SK-N-MC (cell line): ENCODE results near the gene TRIM46.

Experiments used
- DNase-seq: peaks from one replicate; pipeline ENCODE4 v3.0.0-alpha.2; 2011; ENCODE audit warnings: low read depth, low spot score
- H3K27ac ChIP-seq: fragments of 200-600 bp; sonication (generic); 2 replicates; pipeline ENCODE4 v1.5.1; 2016; ENCODE audit warnings: mixed run types
- H3K36me3 ChIP-seq: fragments of 200-600 bp; sonication (generic); 2 replicates; pipeline ENCODE4 v1.6.1; 2017; ENCODE audit warnings: antibody characterized with exemption, low read length, mixed read lengths; ENCODE audit not compliant: insufficient read depth
- H3K4me3 ChIP-seq: fragments of 200-600 bp; sonication (generic); 2 replicates; pipeline ENCODE4 v1.5.1; 2016
- H3K9ac ChIP-seq: fragments of 200-600 bp; sonication (generic); 2 replicates; pipeline ENCODE4 v1.8.0; 2017; ENCODE audit warnings: mixed run types, mixed read lengths; ENCODE audit not compliant: insufficient read length
- H3K9me3 ChIP-seq: fragments of 200-600 bp; sonication (generic); 2 replicates; pipeline ENCODE4 v1.6.1; 2017; ENCODE audit warnings: low read depth, mild to moderate bottlenecking, antibody characterized with exemption, low read length, moderate library complexity, mixed read lengths
- EZH2 ChIP-seq: fragments of 200-600 bp; sonication (generic); IDR thresholded peaks from one replicate; pipeline ENCODE4 v1.6.1; 2017; ENCODE audit warnings: antibody characterized with exemption
- FOXP2 ChIP-seq: optimal IDR thresholded peaks from 2 replicates; pipeline ENCODE3; 2011; ENCODE audit warnings: mild to moderate bottlenecking, moderate library complexity; ENCODE audit not compliant: insufficient read depth; ENCODE audit errors: extremely low read length, control extremely low read depth
- POLR2AphosphoS5 ChIP-seq: IDR thresholded peaks from 2 replicates; pipeline ENCODE4 v1.6.1; 2012; ENCODE audit warnings: mild to moderate bottlenecking, low read depth, low read length, borderline replicate concordance

The TRIM46 gene

GRCh38 chr1:155173478-155174323, at the start of gene TRIM46:
TRIM46 (plus strand) TSS chr1:155173849; CDS start chr1:155173967, 118 bp downstream.
- peak within 1 kb of the TSS; percentile 92 for H3K4me3 ChIP-seq
- H3K27ac ChIP-seq = peak within 1 kb of the TSS; percentile 93
- no peak for DNase-seq
- H3K9me3 ChIP-seq = no peaks in the 10 kb centered on the region
- TF ChIP-seq POLR2AphosphoS5 = 0 out of 2 replicates have a peak, but pooled peaks have one; percentile 9
- TF ChIP-seq FOXP2 = no peak
- H3K9ac ChIP-seq = peak within 1 kb of the TSS; percentile 92
- H3K36me3 ChIP-seq = peaks cover 14% of the 10 kb centered on the region

- DNase-seq = no peak
- H3K27ac ChIP-seq = no peak overlapping the region
- H3K9ac ChIP-seq = no peak overlapping the region
- TF ChIP-seq EZH2 = no peak
- H3K9me3 ChIP-seq = no peaks in the 10 kb centered on the region
- no peaks in the 10 kb centered on the region for H3K36me3 ChIP-seq
- H3K4me3 ChIP-seq = peak overlapping the region; percentile 37
Measured at GRCh38 chr1:155124503-155125463, 48.9 kb upstream of the TRIM46 start.

- Histone ChIP-seq H3K27ac (no peak overlapping the region), H3K9ac (no peak overlapping the region), H3K36me3 (no peaks in the 10 kb centered on the region), H3K4me3 (no peak overlapping the region; the same call in 1 of the 2 replicates), H3K9me3 (no peaks in the 10 kb centered on the region)
- DNase-seq = no peak
- TF ChIP-seq POLR2AphosphoS5 = no peak
- no peak for TF ChIP-seq FOXP2
- TF ChIP-seq EZH2 = no peak
Measured at GRCh38 chr1:155125511-155125945, 48.1 kb upstream of the TRIM46 start.

- Histone ChIP-seq H3K36me3 (peaks cover 2% of the 10 kb centered on the region; the same call in 1 of the 2 replicates), H3K27ac (no peak overlapping the region), H3K4me3 (peak overlapping the region; percentile 92), H3K9ac (no peak overlapping the region), H3K9me3 (no peaks in the 10 kb centered on the region)
- no peak for DNase-seq
- TF ChIP-seq POLR2AphosphoS5 (no peak), FOXP2 (no peak), EZH2 (no peak)
Measured at GRCh38 chr1:155125946-155126555, 47.6 kb upstream of the TRIM46 start.

GRCh38 chr1:155126556-155127104, 47.0 kb upstream of the TRIM46 start:
- H3K9me3 ChIP-seq = no peaks in the 10 kb centered on the region
- peak; percentile 35 for DNase-seq
- peak overlapping the region; percentile 80; the same call in 1 of the 2 replicates for H3K27ac ChIP-seq
- TF ChIP-seq FOXP2 (no peak), POLR2AphosphoS5 (peak; percentile 50)
- H3K4me3 ChIP-seq = peak overlapping the region; percentile 92
- peaks cover 8% of the 10 kb centered on the region; the same call in 1 of the 2 replicates for H3K36me3 ChIP-seq
- peak overlapping the region; percentile 59 for H3K9ac ChIP-seq

GRCh38 chr1:155127105-155127966, 46.3 kb upstream of the TRIM46 start, which contains the start of gene EFNA1:
EFNA1 (plus strand) TSS chr1:155127876; CDS start chr1:155127978, 102 bp downstream.
- peak within 1 kb of the TSS; percentile 78 for H3K9ac ChIP-seq
- DNase-seq = no peak
- TF ChIP-seq FOXP2 (peak; percentile 53), POLR2AphosphoS5 (peak; percentile 93), EZH2 (no peak)

GRCh38 chr1:155127967-155128754, 45.5 kb upstream of the TRIM46 start:
- Histone ChIP-seq H3K36me3 (peaks cover 13% of the 10 kb centered on the region; the same call in 1 of the 2 replicates), H3K4me3 (peak overlapping the region; percentile 92), H3K27ac (no peak overlapping the region), H3K9me3 (no peaks in the 10 kb centered on the region), H3K9ac (peak overlapping the region; percentile 78)
- DNase-seq = no peak
- TF ChIP-seq FOXP2 (no peak), EZH2 (no peak)

More at GRCh38 chr1:155127105-155127966, 46.3 kb upstream of the TRIM46 start, which contains the start of gene EFNA1:
- Histone ChIP-seq H3K36me3 (peaks cover 11% of the 10 kb centered on the region; the same call in 1 of the 2 replicates), H3K27ac (peak within 1 kb of the TSS; percentile 80; the same call in 1 of the 2 replicates), H3K9me3 (no peaks in the 10 kb centered on the region), H3K4me3 (peak within 1 kb of the TSS; percentile 92)
